Neural cell (in vitro differentiated cells): ENCODE results near the gene CHCHD1.

Experiments
- CTCF ChIP-seq: fragments of 450-650 bp; IDR thresholded peaks from 2 replicates; pipeline ENCODE4 v1.5.1; 2014; ENCODE audit warnings: antibody characterized with exemption, mild to moderate bottlenecking, moderate library complexity; ENCODE audit not compliant: poor library complexity, severe bottlenecking
- POLR2AphosphoS5 ChIP-seq: IDR thresholded peaks from 2 replicates; pipeline ENCODE4 v1.6.1; 2012

- TF ChIP-seq POLR2AphosphoS5 (no peak), CTCF (no peak)
These were observed 7.2 kb downstream of the CHCHD1 start for GRCh38 chr10:73788864-73789658.
